Lower leg skin (tissue), 4 donors: Measurements from ENCODE around the gene FTO. TPM values are rescaled to one million over a fixed set of nuclear protein-coding genes. Genes with fewer than 3 reads are reported as not detected.

Experiments
- DNase-seq, 2 donors: peaks; one replicate each; pipeline ENCODE4 v3.0.0-alpha.2; 2019; ENCODE audit warnings: low spot score in 2 of 2
- H3K4me3 ChIP-seq: fragments of 200-600 bp; sonication (generic); 2 replicates; pipeline ENCODE4 v1.5.1; 2017; ENCODE audit warnings: mild to moderate bottlenecking, low read depth; ENCODE audit not compliant: poor library complexity, severe bottlenecking
- CTCF ChIP-seq, 3 donors: fragments of 450-650 bp; IDR thresholded peaks; one replicate each; pipeline ENCODE4 v1.5.1; 2016; ENCODE audit warnings: antibody characterized with exemption in 3 of 3, mild to moderate bottlenecking in 3 of 3, moderate library complexity in 2 of 3
- POLR2A ChIP-seq, 2 donors: fragments of 450-650 bp; IDR thresholded peaks; one replicate each; pipeline ENCODE4 v1.6.1; 2016 to 2017; ENCODE audit warnings: antibody characterized with exemption in 2 of 2, mild to moderate bottlenecking in 1 of 2, moderate library complexity in 1 of 2
- WGBS, 2 donors: methylation state at CpG; one replicate each; pipeline ENCODE4 v1.1.5; 2018; 5-methylcytosine and 5-hydroxymethylcytosine counted together
- intact Hi-C: fragments of 100-400 bp; cut with DNase I; formaldehyde crosslinking; loops from one replicate; pipeline ENCODE4 v1.15.0; 2023; ENCODE audit warnings: low total_unique reads
- total RNA-seq, 4 donors: library from RNA; depleted of rRNA; stranded (reverse); fragments of >200 nt; gene quantifications; one replicate each; pipeline ENCODE4 v1.1.0, GENCODE V29; 2016

Gene FTO
- total RNA-seq, 4 donors from 2014 or later, result 61.2 to 88.2 (median 64.1) TPM

GRCh38 chr16:53809088-53809932 lies 105.4 kb downstream of the FTO start:
- no peak overlapping the region for H3K4me3 ChIP-seq
- TF ChIP-seq CTCF (IDR thresholded peaks at IDR 0.05) (no peak), POLR2A (IDR thresholded peaks at IDR 0.05) (no peak)
- 68 to 78% methylated on average over 8 of the region's 8 CpGs for WGBS, 2 donors
- intact Hi-C loops, result no loop called here
- DNase-seq, result no peak

- WGBS, 2 donors, result 82 to 86% methylated on average over 2 of the region's 2 CpGs
- TF ChIP-seq CTCF (IDR thresholded peaks at IDR 0.05) (no peak), POLR2A (IDR thresholded peaks at IDR 0.05) (no peak)
- no peak overlapping the region for H3K4me3 ChIP-seq
- intact Hi-C loops, result no loop called here
- DNase-seq, result no peak
Measured at GRCh38 chr16:53812914-53813313, 109.0 kb downstream of the FTO start.

GRCh38 chr16:53814801-53815200 lies 110.8 kb downstream of the FTO start:
- 56 to 72% methylated on average over 7 of the region's 7 CpGs for WGBS, 2 donors
- DNase-seq, result no peak
- intact Hi-C loops, result loop anchor here (2.0 kb wide), 1 partner anchor 58 kb away; no protein-coding TSS in a partner anchor
- no peak for TF ChIP-seq CTCF (IDR thresholded peaks at IDR 0.05)
- no peak for TF ChIP-seq POLR2A (IDR thresholded peaks at IDR 0.05)
- no peak overlapping the region for H3K4me3 ChIP-seq

- intact Hi-C loops, result no loop called here
- TF ChIP-seq CTCF (IDR thresholded peaks at IDR 0.05) (no peak), POLR2A (IDR thresholded peaks at IDR 0.05) (no peak)
- H3K4me3 ChIP-seq, result no peak overlapping the region
- WGBS, 2 donors, result 53 to 79% methylated on average over 5 of the region's 5 CpGs
- no peak for DNase-seq
Measured at GRCh38 chr16:53816211-53816836, 112.4 kb downstream of the FTO start.

GRCh38 chr16:53817117-53817755 lies 113.3 kb downstream of the FTO start:
- H3K4me3 ChIP-seq, result no peak overlapping the region
- intact Hi-C loops, result no loop called here
- TF ChIP-seq CTCF (IDR thresholded peaks at IDR 0.05) (no peak), POLR2A (IDR thresholded peaks at IDR 0.05) (no peak)
- DNase-seq, result no peak
- WGBS, 2 donors, result 44 to 53% methylated on average over 5 of the region's 5 CpGs
